GM18868 (cell line): ENCODE results near the gene RAPGEF5.

Experiments
- ATAC-seq: cut with Tn5 transposase; IDR thresholded peaks from one replicate; pipeline ENCODE4 v1.9.1; 2021; ENCODE audit warnings: mild to moderate bottlenecking, moderate library complexity; ENCODE audit not compliant: unreplicated experiment

Gene RAPGEF5

GRCh38 chr7:22317632-22318031 is 39.3 kb downstream of the RAPGEF5 start:
- no peak for ATAC-seq

GRCh38 chr7:22316914-22317313 is 40.0 kb downstream of the RAPGEF5 start:
- no peak for ATAC-seq

- no peak for ATAC-seq
Measured at GRCh38 chr7:22307816-22308215, 49.1 kb downstream of the RAPGEF5 start.

GRCh38 chr7:22305706-22306105 is 51.2 kb downstream of the RAPGEF5 start:
- no peak for ATAC-seq

- ATAC-seq, result no peak
Measured at GRCh38 chr7:22302951-22303423, 54.0 kb downstream of the RAPGEF5 start.

- no peak for ATAC-seq
Measured at GRCh38 chr7:22302193-22302592, 54.8 kb downstream of the RAPGEF5 start.

GRCh38 chr7:22301790-22302189 is 55.2 kb downstream of the RAPGEF5 start:
- no peak for ATAC-seq

GRCh38 chr7:22300839-22301238 is 56.1 kb downstream of the RAPGEF5 start:
- ATAC-seq, result no peak

- no peak for ATAC-seq
Measured at GRCh38 chr7:22296916-22297315, 60.0 kb downstream of the RAPGEF5 start.

GRCh38 chr7:22296265-22296566 is 60.7 kb downstream of the RAPGEF5 start:
- peak; percentile 61 for ATAC-seq

- ATAC-seq, result peak; percentile 19
Measured at GRCh38 chr7:22295402-22296264, 61.3 kb downstream of the RAPGEF5 start.

GRCh38 chr7:22292531-22292930 is 64.4 kb downstream of the RAPGEF5 start:
- ATAC-seq, result no peak

- no peak for ATAC-seq
Measured at GRCh38 chr7:22291977-22292376, 65.0 kb downstream of the RAPGEF5 start.

GRCh38 chr7:22288202-22288601 is 68.8 kb downstream of the RAPGEF5 start:
- ATAC-seq, result no peak

- ATAC-seq, result peak; percentile 43
Measured at GRCh38 chr7:22287412-22287811, 69.5 kb downstream of the RAPGEF5 start.

- ATAC-seq, result no peak
Measured at GRCh38 chr7:22286436-22286835, 70.5 kb downstream of the RAPGEF5 start.

- no peak for ATAC-seq
Measured at GRCh38 chr7:22281481-22281880, 75.5 kb downstream of the RAPGEF5 start.

- no peak for ATAC-seq
Measured at GRCh38 chr7:22280031-22280430, 76.9 kb downstream of the RAPGEF5 start.

- no peak for ATAC-seq
Measured at GRCh38 chr7:22278660-22279059, 78.3 kb downstream of the RAPGEF5 start.

GRCh38 chr7:22277375-22277774 is 79.6 kb downstream of the RAPGEF5 start:
- ATAC-seq, result no peak

GRCh38 chr7:22275661-22276060 is 81.3 kb downstream of the RAPGEF5 start:
- ATAC-seq, result no peak

GRCh38 chr7:22271311-22271710 is 85.6 kb downstream of the RAPGEF5 start:
- ATAC-seq, result no peak

GRCh38 chr7:22270371-22270770 is 86.6 kb downstream of the RAPGEF5 start:
- no peak for ATAC-seq
